NCI-H1105 (cell line): Measurements from ENCODE around the gene KIF21B.
"Not testable (repeated sequence)": the region's sequence is repeated elsewhere in the genome, so short reads cannot be mapped to it uniquely, and the experiment has no call there.

Experiments
- DNase-seq: peaks from one replicate; lab custom pipeline; 2025; lab: John Stamatoyannopoulos, UW

The KIF21B gene

DNA sequence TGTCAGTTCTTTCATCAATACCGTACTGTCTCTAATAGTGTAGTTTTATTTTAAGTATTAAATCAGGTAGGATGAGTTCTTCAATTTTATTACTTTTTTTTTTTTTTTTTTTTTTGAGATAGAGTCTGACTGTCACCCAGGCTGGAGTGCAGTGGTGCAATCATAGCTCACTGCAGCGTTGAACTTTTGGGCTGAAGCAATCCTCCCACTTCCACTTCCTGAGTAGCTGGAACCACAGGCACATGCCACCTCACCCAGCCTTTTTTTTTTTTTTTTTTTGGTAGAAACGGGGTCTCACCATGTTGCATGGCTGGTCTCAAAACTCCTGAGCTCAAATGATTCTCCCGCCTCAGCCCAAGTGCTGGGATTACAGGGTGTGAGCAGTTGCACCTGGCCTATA, 84.6 kb downstream of the KIF21B start:
- DNase-seq: no peak

- DNase-seq: not testable (repeated sequence)
Measured at GRCh38 chr1:200935286-200935962, 88.1 kb downstream of the KIF21B start.

DNA sequence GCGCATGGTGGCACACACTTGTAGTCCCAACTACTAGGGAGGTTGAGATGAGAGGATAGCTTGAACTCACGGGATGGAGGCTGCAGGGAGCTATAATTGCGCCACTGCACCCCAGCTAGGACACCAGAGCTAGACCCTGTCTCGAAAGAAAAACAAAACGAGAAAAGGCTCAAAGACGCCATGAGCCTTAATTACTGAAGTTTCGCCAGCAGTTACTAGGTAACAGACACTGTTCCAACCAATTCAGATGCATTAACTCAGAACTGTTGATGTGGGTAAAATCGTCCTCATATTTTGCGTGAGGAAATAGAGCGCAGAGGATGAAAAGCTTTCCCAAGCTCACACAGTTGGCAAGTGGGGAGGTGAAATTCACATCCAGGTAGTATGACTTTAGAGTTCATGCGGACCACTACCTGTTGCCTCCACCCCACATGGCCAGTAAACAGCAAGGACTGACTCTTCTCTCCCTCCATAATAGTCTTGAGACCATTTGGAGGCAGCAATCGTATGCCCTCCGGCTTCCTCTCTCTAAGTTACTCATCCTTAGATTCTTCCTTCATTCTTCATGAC, 88.8 kb downstream of the KIF21B start:
- no peak for DNase-seq

- no peak for DNase-seq
Measured at GRCh38 chr1:200931776-200932175, 91.7 kb downstream of the KIF21B start.

GRCh38 chr1:200930285-200930684, 93.2 kb downstream of the KIF21B start:
- not testable (repeated sequence) for DNase-seq

DNA sequence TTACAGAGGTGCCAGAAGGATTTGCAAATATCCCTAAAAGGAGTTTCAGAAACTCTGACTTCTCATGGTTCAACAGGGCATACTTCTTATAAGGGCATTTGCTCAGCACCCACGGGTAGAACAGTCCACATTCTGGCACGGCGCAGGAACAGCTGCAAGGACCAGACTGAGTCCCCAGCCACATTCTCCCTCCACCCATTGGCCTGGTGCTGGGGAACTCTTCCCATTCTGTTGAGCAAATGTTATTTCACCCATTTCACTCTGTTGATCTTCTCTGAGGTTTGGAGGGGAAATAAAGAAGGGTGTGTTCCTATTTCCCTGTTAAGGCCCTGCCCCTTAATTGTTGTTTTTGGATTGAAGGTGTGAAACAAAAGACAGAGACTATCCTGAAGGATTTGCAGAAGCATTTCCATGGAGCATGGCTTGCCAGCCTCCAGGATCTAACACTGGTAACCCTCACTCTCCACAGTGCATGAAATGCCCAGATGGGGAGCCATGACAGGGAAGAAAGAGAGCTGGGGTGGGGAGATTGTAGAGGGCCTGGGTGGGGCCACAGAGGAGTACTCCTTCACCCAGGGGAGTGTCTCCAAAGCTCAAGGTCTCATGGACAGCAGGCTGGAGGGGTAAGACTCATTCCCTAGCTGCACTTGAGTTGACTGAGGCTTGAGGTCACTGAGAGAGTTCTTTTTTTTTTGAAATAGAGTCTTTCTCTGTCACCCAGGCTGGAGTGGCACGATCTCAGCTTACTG, 93.8 kb downstream of the KIF21B start:
- no peak for DNase-seq

GRCh38 chr1:200925831-200926230, 97.7 kb downstream of the KIF21B start:
- no peak for DNase-seq

- no peak for DNase-seq
Measured at GRCh38 chr1:200923601-200924000, 99.9 kb downstream of the KIF21B start.

- DNase-seq: no peak
Measured at GRCh38 chr1:200922406-200922805, 101.1 kb downstream of the KIF21B start.

DNA sequence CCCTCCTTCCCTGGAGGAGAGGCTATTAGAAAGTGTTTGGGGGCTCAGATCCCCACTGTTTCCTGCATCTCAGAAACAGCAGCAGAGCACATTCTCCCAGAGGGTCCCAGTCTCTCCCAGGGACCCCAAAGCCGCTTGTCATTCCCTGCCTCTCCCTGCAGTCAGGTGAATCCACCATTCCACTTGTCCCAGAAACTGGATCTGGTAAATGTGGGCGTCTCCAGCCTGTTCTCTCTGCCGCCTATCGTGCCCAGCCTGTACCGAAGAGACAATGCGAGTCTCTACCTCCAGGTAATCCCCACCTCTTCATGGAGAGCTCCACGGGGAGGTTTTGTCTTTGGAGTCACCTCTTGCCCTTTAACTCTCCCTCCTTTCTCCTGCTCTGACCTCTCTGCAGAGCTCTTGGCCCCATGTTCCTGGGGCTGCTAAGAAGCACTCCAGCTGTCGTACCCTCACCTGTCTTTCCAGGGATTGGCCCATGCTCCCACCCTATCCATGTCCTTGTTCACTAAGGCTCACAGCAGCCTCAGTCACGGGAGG, 101.9 kb downstream of the KIF21B start:
- DNase-seq: no peak
